Head of caudate nucleus (tissue), 42 donors: Measurements from ENCODE around the gene KCNAB2.

Source experiments
- DNase-seq, 42 donors: peaks; one replicate each; pipeline versions ENCODE4 v3.0.0 to v3.0.0-alpha.2; 2020 to 2021; ENCODE audit warnings: mixed read lengths in 7 of 42
- intact Hi-C: fragments of 100-400 bp; cut with DNase I; formaldehyde crosslinking; loops from one replicate; pipeline ENCODE4 v1.15.0; 2022

Gene KCNAB2

DNA sequence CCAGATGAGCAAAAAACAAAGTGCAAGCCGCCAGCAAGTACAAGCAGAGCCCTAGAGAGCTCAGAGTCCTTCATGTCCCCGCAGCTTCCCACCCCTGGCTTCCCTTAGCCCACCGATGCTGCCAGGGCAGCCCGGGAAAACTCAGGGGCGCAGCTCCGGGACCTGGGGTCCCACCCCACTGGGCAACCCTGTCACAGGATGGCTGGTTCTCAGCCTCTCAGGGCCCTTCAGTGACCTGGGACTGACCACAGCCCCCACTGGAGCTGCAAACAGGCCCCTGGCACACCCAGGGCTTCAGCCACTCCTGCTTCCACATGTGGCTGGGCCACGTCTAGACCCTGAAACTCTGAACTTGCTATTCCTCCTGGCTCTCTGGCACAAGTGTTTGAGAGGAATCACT is 84.9 kb downstream of the KCNAB2 start:
- intact Hi-C loops, result no loop called here
- DNase-seq, result no peak

DNA sequence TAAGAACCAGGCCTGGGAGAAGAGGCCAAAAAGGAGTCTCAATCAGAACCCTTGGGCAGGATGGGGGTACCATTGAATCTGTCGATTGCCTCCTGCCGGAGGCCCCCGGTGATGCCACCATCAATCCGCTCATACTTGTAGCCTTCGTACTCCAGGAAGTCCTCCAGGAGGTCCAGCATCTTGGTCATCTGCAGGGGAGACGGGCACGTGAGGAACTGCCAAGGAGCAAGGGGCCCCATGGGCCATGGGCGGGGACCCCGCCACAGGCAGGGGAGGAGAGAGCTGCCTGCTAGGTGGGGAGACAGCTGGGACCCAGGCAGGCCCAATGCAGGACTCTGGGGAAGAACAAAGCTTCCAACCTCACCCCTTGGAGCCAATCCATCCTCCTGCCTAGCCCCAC is 85.9 kb downstream of the KCNAB2 start:
- intact Hi-C loops, result no loop called here
- DNase-seq, result no peak

DNA sequence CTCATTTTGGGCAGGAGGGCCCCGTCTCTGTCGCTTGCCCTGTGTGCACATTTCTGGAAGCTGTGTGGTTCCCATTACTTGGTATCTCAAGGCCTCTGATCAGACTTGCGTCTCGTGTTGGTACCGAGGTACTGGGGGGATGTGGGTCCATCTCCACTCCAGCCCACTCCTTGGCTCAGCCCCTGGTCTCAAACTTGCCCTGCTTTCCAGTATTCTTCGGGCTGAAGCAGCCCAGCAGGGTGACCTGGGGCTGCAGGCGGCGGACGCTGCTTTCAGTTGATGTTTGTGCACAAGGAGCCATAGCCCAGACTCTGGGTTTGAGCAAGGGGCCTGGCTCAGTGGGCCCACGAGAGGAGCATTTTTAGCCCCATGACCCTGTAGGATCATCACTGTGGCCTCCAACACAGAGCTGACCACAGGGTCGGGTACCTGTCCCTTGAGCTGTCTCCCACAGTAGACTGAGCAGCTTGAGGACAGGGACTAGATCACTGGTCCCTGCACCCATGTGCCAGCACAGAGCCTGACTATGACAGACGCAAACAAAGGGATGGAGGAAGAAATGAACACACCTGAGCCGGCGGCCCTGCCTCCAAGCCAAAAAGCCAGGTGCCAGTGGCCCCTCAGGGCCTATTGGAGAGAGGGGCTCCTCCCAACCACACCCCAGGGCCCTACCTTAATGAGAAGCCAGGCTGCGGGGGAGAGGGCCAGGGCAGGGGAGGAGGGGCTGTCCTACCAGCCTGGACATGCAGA is 87.6 kb downstream of the KCNAB2 start:
- intact Hi-C loops, result no loop called here
- DNase-seq, result no peak

- no peak for DNase-seq
- intact Hi-C loops, result no loop called here
Measured at GRCh38 chr1:6134206-6134605, 88.5 kb downstream of the KCNAB2 start.

GRCh38 chr1:6134741-6135510 is 89.2 kb downstream of the KCNAB2 start:
- DNase-seq, result no peak
- intact Hi-C loops, result no loop called here

DNA sequence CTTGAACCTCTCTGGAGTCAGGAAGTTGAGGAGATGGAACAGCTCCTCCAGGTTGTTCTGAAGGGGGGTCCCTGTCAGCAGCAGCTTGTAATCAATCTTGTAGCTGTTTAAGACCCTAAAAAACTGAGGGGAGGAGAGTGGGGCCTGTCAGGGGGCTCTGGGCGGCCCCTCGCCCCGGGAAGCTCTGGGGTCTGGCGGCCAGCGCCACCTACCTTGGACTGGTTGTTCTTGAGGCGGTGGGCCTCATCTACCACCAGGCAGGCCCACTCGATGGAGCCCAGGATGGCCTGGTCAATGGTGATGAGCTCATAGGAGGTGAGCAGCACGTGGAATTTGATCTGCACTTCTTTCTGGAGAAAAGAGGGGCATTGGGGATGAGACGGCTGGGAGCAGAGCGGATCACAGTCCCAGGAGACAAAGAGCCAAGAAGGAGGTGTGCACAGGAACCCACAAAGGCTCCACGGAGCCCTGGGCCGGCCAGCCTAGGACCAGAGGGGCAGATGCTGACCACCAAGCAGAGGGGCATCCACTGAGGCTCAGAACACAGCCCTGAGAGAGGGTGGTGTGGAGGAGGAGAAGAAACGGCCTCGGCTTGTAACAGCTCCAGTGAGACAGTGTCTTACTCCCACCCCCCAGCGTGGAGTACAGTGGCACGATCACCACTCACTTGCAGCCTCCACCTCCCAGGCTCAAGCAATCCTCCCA is 91.0 kb downstream of the KCNAB2 start:
- intact Hi-C loops, result no loop called here
- DNase-seq, result no peak

GRCh38 chr1:6137758-6138157 is 92.1 kb downstream of the KCNAB2 start:
- intact Hi-C loops, result no loop called here

DNA sequence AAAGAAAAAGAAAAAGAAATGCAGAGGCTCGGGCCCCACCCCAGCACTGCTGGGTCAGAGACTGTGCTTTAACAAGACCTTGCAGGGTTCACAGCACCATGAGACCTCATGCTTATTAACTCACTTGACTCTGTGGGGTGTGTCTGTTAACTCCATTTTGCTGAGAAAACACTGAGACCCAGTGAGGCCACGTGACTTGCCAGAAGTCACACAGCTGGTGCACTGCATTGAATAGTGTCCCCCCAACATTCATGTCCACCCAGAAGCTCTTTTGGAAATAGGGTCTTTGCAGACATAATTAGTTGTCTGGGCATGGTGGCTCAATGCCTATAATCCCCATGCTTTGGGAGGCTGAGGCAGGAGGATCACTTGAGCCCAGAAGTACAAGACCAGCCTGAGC is 94.7 kb downstream of the KCNAB2 start:
- intact Hi-C loops, result no loop called here
- no peak for DNase-seq

More at GRCh38 chr1:6137758-6138157, 92.1 kb downstream of the KCNAB2 start:
- DNase-seq, result no peak

- no peak for DNase-seq
- intact Hi-C loops, result no loop called here
Measured at GRCh38 chr1:6141592-6141991, 95.9 kb downstream of the KCNAB2 start.

DNA sequence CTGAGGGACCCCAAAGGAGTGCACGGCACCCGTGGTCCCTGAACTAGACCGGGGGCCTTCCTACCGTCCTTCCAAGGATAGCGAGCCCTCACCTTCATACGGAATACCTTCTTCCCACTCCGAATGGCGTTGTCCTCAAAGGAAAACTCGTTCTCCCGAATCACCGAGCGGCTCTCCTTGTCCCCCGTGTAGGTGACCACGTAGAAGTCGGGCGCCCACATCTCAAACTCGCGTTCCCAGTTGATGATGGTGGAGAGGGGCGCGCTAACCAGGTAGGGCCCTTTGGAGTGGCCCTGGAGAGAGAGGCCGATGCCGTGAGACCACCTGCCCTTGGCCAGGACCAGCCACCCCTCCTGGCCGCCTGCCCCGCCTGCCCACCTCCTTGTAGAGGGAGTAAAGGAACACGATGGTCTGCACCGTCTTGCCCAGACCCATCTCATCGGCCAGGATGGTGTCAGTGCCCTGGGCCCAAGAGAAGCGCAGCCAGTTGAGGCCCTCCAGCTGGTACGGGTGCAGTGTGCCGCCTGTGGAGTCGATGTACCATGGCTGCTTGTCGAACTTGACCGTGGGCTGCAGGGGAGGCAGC is 96.4 kb downstream of the KCNAB2 start:
- intact Hi-C loops, result no loop called here

DNA sequence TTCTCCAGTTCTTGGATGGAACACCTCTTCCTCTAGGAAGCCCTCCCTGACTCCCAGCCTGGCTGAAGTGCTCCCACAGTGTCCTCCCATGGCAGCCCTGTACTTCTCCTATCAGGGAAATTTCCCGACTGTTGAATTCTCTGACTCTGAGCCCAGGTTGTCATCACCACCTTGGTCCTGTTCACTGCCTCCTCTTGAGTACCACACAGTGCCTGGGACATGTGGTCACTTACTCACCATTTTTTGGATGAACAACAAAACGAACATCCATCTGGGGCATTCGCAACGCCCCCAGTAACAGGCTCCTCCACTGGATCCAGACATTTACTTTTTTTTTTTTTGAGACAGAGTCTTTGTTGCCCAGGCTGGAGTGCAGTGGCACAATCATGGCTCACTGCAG is 97.0 kb downstream of the KCNAB2 start:
- intact Hi-C loops, result no loop called here
- DNase-seq, result no peak

More for the DNA sequence above, 96.4 kb downstream of the KCNAB2 start:
- no peak for DNase-seq

DNA sequence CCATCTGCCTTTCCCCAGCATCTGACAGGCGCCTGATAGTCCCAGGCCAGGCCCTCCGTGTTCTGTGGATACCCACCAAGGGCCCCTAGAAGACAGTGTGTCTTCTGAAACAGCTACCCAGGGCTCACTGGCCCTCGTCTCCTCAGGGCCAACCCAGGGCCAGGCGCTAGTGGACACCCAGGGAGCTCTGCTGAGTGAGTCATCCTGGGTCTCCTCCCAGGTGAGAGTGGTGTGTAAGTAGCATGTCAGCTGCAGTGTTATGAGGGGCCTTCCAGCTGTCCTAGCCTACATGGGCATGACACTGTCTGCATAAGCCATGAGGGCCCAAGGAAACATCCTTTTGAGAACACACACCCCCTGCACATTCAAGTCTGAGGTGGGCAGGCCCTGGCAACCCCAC is 97.7 kb downstream of the KCNAB2 start:
- no peak for DNase-seq
- intact Hi-C loops, result no loop called here

GRCh38 chr1:6144175-6144574 is 98.5 kb downstream of the KCNAB2 start:
- intact Hi-C loops, result no loop called here
- no peak for DNase-seq

- no peak for DNase-seq
Measured at GRCh38 chr1:6144647-6145395, 99.1 kb downstream of the KCNAB2 start.

GRCh38 chr1:6145396-6145750 is 99.7 kb downstream of the KCNAB2 start:
- no peak for DNase-seq
- intact Hi-C loops, result no loop called here

More at GRCh38 chr1:6144647-6145395, 99.1 kb downstream of the KCNAB2 start:
- intact Hi-C loops, result no loop called here

GRCh38 chr1:6145864-6146410 is 100.2 kb downstream of the KCNAB2 start:
- intact Hi-C loops, result no loop called here
- DNase-seq, result no peak

DNA sequence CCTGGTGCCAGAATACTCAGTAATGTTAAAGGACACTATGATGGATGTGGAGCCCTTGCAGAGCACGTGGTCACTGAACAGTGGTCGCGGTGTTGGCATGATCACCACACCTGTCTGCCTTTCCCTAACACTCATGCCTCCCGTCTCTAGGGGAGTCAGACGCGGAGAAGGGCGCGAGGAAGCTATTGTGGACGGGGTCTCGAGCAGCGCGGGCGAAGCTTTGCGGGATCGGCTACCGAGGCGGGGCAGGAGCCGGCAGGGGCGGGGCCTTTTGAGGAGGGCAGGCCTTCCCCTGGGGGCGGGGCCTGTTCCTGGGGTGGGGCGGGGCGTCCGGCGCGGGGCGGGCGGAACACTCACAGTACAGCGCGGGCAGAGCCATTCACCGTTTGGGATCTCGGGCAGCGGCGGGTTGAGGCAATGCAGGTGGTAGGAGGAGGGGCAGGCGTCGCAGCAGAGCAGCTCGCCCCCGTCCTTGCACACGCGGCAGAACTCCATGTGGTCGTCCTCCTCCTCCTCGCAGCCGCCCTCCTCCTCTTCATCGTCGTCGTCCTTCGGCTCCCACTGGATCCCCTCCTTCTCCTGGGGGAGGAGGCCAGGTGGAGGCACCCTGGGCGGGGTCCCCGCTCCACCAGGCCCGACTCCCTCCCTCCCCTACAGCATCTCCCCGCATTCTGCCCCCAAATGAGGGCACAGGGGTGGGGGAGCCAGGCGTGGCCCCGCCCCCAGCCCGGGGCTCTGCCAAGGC is 103.0 kb downstream of the KCNAB2 start:
- peak in 40 of 42 donors; percentile 12 to 77 (median 47) for DNase-seq
- intact Hi-C loops, result no loop called here

DNA sequence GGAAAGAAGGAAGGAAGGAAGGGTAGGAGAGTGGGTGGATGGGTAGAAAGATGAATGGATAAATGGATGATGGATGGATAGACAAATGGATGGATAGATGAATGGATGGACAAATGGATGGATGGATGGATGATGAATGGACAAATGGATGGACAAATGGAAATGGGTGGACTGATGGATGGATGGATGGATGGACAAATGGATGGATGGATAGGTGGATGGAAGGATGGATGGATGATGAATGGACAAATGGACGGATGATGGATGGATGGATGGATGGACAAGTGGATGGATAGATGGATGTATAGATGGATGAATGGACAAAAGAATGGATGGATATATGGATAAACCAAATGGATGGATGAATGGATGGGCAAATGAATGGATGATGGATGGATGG is 103.9 kb downstream of the KCNAB2 start:
- no peak for DNase-seq
- intact Hi-C loops, result no loop called here
